IPS-18c (cell line): ENCODE data around the gene SLC16A2.
A peak's percentile ranks its signal among the peaks of the same experiment; 100 is the strongest.

Experiments used
- H3K4me3 ChIP-seq: 2 replicates; pipeline ENCODE4 v1.7.0; 2013; ENCODE audit warnings: low read depth, mild to moderate bottlenecking, low read length, moderate library complexity; ENCODE audit not compliant: insufficient read depth
- H3K9me3 ChIP-seq: one replicate; pipeline ENCODE4 v1.6.1; 2013; ENCODE audit warnings: mild to moderate bottlenecking, low read length, moderate library complexity; ENCODE audit not compliant: control insufficient read depth, insufficient read depth

Gene SLC16A2

DNA sequence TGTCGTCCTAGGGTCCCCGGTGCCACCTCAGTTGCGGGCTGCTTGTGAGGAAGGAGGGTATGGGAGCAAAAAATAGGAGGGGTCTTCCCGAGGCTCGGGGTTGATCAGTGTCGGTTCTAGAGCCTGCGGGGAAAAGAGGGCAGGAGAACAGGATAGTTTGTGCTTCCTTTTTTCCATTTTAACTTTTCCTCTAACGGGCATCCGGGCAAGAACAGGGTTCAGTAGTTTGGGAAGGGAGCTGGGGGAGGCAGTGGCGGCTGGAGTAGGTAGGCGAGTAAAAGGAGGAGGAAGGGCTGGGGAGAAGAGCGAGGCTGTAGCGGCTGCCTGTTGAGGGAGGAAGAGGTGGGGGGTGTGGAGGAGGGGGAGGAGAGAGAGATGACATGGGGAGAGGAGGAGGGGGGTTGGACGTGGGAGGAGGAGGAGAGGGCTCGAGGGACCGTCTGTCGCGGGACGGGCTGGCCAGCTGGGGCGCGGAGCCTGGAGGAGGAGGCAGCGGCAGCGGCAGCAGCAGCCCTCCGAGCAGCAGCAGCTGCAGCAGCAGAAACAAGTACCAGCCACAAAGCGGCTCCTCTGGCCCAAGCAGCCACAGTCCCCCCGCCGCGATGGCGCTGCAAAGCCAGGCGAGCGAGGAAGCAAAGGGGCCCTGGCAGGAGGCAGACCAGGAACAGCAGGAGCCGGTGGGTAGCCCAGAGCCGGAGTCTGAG is at the start of gene SLC16A2:
SLC16A2 (plus strand) TSS at position 458 of the 704 bp plus-strand sequence; CDS start at position 603, 145 bp downstream.
- Histone ChIP-seq H3K4me3 (peak within 1 kb of the TSS; percentile 53), H3K9me3 (peaks cover 4% of the 10 kb centered on the region)

GRCh38 chrX:74372272-74372671 is 49.0 kb upstream of the SLC16A2 start:
- H3K4me3 ChIP-seq: no peak overlapping the region

DNA sequence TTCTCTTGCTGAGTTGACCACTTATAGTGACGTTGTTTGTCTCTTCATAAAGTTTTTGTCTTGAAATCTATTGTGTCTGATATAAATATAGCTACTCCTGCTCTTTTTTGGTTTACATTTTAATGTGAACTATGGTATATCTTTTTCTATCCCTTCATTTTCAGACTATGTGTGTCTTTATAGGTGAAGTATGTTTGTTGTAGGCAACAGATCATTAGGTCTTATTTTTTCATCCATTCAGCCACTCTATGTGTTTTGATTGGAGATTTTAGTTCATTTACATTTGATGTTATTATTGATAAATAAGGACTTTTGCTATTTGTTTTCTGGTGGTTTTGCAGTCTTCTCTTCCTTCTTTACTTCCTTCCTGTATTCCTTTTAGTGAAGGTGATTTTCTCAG is 44.0 kb upstream of the SLC16A2 start:
- H3K4me3 ChIP-seq: no peak overlapping the region
- H3K9me3 ChIP-seq: no peaks in the 10 kb centered on the region

More at GRCh38 chrX:74372272-74372671, 49.0 kb upstream of the SLC16A2 start:
- H3K9me3 ChIP-seq: peaks cover 3% of the 10 kb centered on the region

DNA sequence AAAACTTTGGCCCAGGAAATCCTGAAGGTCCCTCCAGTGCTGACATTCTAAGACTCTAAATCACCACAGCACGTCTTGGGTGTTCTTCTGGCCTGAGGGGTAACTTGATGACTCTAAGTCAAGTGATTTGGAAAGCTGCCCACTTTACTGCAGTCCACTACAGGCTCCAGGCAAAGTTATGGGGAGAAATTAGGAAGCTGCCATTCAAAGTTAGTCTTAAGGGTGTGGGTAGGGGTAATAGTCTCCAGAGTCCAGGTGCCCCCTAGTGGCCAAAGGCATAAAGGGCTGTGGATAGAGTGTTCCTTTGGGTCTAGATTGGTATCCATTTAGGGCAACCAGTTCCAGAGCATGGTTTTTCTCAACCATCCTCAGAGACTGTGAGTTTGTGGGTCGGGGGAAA is 38.7 kb upstream of the SLC16A2 start:
- Histone ChIP-seq H3K4me3 (no peak overlapping the region), H3K9me3 (no peaks in the 10 kb centered on the region)

DNA sequence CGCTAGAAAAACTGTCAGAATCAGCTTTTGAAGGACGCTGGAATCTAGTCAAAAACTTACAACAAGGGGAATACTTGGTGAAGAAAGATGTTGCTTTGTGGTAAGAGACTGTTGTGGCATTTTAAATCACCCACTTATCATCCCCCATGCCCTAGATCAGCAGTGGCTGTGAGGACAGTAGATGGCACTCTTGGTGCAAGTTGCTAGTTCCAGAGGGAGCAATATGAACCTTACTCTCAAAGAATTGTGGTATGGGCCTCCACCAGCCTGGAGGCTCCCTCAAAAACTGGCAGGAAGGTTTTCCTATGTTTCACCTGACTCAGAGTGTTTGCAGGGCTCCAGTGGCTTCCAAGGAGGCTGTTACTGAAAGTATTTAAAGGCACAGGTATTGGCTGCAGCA is 37.7 kb upstream of the SLC16A2 start:
- no peaks in the 10 kb centered on the region for H3K9me3 ChIP-seq
- no peak overlapping the region for H3K4me3 ChIP-seq

DNA sequence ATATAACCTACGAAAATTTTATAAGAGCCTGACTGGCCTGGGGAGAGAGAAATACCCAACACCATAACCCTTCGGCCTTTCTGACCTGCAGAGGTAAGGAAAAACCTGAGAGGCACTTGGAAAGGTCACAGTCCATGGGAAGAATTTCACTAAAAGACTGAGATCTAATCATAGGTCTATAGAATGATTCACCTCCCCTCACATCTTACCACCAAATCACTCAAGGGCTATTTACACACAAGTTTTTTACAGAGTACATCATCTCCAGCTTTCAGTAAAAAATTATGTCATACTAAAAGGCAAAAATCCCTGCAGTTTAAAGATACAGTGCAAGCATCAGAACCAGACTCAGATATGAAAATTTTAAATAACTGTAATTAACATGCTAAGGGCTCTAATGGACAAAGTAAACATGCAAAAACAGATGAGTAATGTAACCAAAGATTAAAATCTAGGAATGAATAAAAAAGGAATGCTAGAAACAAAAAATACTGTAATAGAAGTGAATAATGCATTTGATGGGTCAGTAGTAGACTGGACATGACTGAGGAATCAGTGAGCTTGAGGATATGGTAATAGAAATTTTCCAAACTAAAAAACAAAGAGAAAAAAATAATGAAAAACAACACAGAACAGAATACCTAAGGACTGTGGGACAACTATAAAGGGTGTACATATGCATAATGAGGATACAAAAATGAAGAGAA is 32.1 kb upstream of the SLC16A2 start:
- Histone ChIP-seq H3K4me3 (no peak overlapping the region), H3K9me3 (no peaks in the 10 kb centered on the region)

DNA sequence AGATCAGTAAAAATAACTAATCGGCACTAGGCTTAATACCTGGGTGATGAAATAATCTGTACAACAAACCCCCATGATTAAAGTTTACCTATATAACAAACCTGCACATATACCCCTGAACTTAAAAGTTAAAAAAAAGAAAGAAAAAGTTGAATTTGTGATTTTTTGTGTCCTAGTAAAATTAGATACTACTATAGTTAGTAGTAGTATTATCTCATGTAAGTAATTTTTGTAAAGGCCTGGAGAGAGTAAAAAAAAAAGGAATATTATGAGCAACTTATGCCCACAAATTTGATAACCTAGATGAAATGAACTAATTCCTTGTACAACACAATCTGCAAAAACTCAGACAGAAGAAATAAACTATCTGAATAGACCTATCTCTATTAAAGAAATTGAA is 25.7 kb upstream of the SLC16A2 start:
- no peak overlapping the region for H3K4me3 ChIP-seq
- H3K9me3 ChIP-seq: peaks cover 2% of the 10 kb centered on the region

GRCh38 chrX:74405973-74406489 is 15.3 kb upstream of the SLC16A2 start:
- H3K9me3 ChIP-seq: peaks cover 6% of the 10 kb centered on the region
- no peak overlapping the region for H3K4me3 ChIP-seq

GRCh38 chrX:74408304-74408703 is 13.0 kb upstream of the SLC16A2 start:
- Histone ChIP-seq H3K9me3 (peaks cover 8% of the 10 kb centered on the region), H3K4me3 (no peak overlapping the region)

DNA sequence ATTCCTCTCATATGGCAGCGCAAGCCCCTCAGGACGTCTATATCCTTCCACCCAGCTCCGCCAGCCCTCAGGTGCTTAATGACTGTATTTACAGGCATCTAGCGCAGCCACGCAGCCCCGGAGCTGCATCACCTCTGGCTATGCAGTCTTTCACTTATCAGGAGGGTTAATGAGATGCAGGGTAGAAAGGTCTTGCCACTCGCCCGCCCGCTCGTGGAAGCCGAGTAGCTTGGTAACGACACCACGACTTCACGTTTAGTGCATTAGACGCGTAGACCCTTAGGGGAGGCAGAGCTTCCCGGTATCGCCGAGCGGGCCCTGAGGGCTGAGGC is 1.5 kb upstream of the SLC16A2 start:
- H3K4me3 ChIP-seq: peak overlapping the region; percentile 53
- H3K9me3 ChIP-seq: peaks cover 4% of the 10 kb centered on the region

- peak overlapping the region; percentile 53 for H3K4me3 ChIP-seq
- peaks cover 4% of the 10 kb centered on the region for H3K9me3 ChIP-seq
Observed at GRCh38 chrX:74420196-74421035, 877 bp upstream of the SLC16A2 start.

GRCh38 chrX:74421740-74422352 is 553 bp downstream of the SLC16A2 start:
- peaks cover 4% of the 10 kb centered on the region for H3K9me3 ChIP-seq

DNA sequence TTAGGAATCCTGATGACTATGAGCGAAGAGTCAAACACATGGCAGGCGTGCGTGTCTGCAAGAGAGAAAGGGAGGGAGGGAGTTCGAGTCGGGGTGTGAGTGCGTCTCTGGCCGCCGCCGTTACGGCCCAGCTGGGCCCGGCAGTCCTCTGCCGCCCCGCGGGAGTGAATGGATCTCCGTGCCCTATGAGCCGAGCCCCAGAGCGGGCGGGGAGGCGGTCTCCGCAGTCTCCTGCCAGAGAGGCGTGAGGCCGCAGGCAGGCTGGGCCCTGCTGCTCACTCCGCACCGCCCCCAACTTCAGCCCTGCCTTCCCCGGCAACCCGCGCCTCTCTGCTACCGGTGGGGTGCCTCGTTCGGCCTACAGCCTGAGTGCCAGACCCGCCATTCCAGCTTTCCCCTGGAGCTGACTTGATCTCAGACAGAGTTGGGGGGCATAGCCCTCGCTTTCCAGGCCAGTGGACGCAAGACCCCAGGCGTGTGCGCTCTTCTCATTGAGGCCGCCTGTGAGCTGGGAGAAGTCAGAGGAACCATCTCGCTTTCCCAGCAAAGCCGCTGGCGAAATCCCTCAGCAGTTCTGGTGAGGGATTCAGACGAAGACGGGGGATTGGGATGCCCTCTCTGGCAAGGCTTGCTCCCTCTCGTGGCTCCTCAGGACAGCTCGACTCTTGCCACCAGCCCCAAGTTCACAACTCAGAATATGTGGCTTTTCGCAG is 1.4 kb downstream of the SLC16A2 start:
- Histone ChIP-seq H3K9me3 (peaks cover 4% of the 10 kb centered on the region), H3K4me3 (peak overlapping the region; percentile 53)

More at GRCh38 chrX:74421740-74422352, 553 bp downstream of the SLC16A2 start:
- peak overlapping the region; percentile 53 for H3K4me3 ChIP-seq

DNA sequence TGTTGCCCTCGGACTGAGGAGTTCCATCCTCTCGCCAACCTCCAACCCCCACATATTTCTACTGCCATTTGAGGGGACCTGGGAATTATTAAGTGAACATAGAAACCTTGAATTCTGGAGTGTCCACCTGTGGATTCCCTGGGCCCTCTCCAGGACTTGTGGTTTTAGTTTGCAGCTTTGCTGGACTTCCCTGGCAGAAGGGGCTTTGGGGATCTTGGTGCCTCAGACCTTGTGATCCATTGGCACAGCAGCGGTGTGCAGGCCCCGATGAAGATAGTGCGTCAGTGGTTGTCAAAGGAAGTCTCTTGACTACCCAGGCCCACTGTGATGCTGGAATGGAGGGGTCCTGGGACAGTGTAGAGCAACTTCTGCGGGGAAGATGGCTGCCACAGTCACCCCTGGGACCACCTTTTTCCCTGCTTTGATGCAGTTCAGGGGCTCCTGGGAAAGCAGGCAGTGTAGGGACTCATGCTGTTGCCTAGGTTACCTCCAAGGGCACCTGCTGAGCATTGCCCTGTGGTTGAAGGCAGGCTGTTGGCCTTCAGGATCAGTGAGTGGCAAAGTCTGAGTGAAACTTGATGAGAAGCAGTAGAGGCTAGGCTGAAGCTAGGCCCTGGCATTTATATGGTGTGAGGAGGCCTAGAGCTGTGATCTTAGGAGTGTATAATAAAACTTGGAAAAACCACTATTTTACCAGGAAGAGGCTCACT is 2.2 kb downstream of the SLC16A2 start:
- Histone ChIP-seq H3K4me3 (peak overlapping the region; percentile 53), H3K9me3 (peaks cover 4% of the 10 kb centered on the region)

GRCh38 chrX:74426071-74426470 is 4.8 kb downstream of the SLC16A2 start:
- Histone ChIP-seq H3K4me3 (no peak overlapping the region), H3K9me3 (peaks cover 4% of the 10 kb centered on the region)

DNA sequence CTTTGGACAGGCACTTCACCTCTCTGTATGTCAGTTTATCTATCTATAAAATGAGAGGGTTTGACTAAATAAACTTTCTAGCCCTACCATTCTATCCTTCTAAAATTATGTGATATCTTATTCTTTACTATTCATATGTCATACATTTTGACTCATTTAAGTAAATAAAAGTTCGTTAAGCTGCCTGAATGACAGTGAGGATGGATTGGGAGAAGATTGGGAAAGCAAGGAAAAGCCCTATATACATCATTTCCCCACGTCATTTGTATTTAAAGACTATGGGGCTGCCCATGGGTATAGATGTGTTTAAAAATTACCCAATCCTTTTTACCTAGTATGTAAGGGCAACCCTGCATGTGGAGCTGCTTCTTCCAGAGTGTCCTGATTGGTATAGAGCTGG is 5.3 kb downstream of the SLC16A2 start:
- Histone ChIP-seq H3K9me3 (peaks cover 4% of the 10 kb centered on the region), H3K4me3 (no peak overlapping the region)
